Activated CD8-positive, alpha-beta T cell treated with anti-CD3 and anti-CD28 coated beads, Interleukin-2, amount 10 ng/mL, durations not matched to agents 7 days and 5 days (primary cell): ENCODE results near the gene NXNL1. TPM values are rescaled to one million over a fixed set of nuclear protein-coding genes. Genes with fewer than 3 reads are reported as not detected.

Source experiments
- ATAC-seq: fragments of 150-1000 bp; cut with Tn5 transposase; one replicate; pipeline ENCODE4 v1.10.0; 2021; ENCODE audit warnings: moderate library complexity
- CTCF ChIA-PET: fragments of 350-600 bp; sonication (Branson Sonifier 250); formaldehyde crosslinking; loops from one replicate; lab custom pipeline; 2021; ENCODE audit warnings: antibody characterized with exemption; lab: Charles Lee
- POLR2A ChIA-PET: fragments of 350-600 bp; sonication (Branson Sonifier 250); formaldehyde crosslinking; loops from one replicate; lab custom pipeline; 2021; ENCODE audit warnings: antibody characterized with exemption; lab: Charles Lee
- DNase-seq: peaks from one replicate; pipeline ENCODE4 v3.0.0-alpha.2; 2020
- H3K27ac Mint-ChIP-seq: one replicate; pipeline ENCODE4 v1.8.0; 2021; ENCODE audit warnings: mild to moderate bottlenecking, mixed read lengths
- H3K27me3 Mint-ChIP-seq: one replicate; pipeline ENCODE4 v1.8.0; 2021; ENCODE audit warnings: low read depth, mixed read lengths
- H3K36me3 Mint-ChIP-seq: one replicate; pipeline ENCODE4 v1.8.0; 2021; ENCODE audit warnings: low read depth, mixed read lengths
- H3K4me1 Mint-ChIP-seq: one replicate; pipeline ENCODE4 v1.8.0; 2021; ENCODE audit warnings: low read depth, mixed read lengths
- H3K4me3 Mint-ChIP-seq: one replicate; pipeline ENCODE4 v1.8.0; 2021; ENCODE audit warnings: mild to moderate bottlenecking, mixed read lengths
- H3K9me3 Mint-ChIP-seq: one replicate; pipeline ENCODE4 v1.8.0; 2022; ENCODE audit warnings: mixed read lengths; ENCODE audit not compliant: insufficient read depth
- total RNA-seq, 2 experiments: library from RNA; stranded (reverse); gene quantifications; one replicate each; pipeline ENCODE4 v1.2.3, GENCODE V29; 2021

Gene NXNL1
- total RNA-seq, 2 experiments from 2014 or later = not detected

DNA sequence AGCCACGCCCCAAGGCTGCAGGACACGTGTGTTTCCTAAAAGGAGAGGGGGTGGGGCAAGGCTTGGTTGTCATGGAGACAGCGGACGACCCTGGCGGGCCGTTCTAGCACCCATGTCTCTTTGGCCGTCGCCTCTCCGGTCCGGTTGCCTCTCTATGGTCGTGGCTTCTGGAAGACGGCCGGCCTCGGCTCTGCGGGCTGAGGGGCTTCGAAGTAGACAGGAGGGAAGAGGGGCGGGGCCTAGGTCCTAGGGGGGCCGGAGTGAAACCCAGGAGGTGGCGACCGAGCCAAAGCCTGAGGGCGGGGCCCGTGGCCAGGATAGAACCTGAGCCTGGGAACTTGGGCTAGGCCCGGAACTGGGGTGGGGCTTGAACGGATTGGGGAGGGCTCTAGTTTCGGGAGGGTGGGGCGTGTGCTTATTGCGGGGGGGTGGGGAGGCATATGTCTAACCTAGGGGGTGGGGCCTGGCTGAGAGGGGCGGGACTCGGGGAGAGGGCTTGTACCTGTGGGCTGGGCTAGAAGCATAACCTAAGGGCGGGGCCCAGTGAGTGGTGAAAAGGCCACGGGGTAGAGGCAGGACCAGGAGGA lies 8.8 kb upstream of the NXNL1 start:
- Mint-ChIP-seq H3K9me3 (no peaks in the 10 kb centered on the region), H3K36me3 (no peaks in the 10 kb centered on the region), H3K4me1 (peaks cover 47% of the 10 kb centered on the region), H3K4me3 (peak overlapping the region; percentile 85), H3K27ac (peak overlapping the region; percentile 90), H3K27me3 (peaks cover 5% of the 10 kb centered on the region)
- DNase-seq (peak; percentile 97), ATAC-seq (peak; percentile 82)
- CTCF ChIA-PET = interaction anchor here (1.1 to 5.2 kb wide), 3 partner anchors 26 to 29 kb away, joined by 3 to 49 read pairs (median 7); no protein-coding TSS in a partner anchor
- POLR2A ChIA-PET = interaction anchor here (1.2 kb wide), 1 partner anchor 64 kb away, joined by 6 read pairs; the partner anchor contains the start of gene BST2

DNA sequence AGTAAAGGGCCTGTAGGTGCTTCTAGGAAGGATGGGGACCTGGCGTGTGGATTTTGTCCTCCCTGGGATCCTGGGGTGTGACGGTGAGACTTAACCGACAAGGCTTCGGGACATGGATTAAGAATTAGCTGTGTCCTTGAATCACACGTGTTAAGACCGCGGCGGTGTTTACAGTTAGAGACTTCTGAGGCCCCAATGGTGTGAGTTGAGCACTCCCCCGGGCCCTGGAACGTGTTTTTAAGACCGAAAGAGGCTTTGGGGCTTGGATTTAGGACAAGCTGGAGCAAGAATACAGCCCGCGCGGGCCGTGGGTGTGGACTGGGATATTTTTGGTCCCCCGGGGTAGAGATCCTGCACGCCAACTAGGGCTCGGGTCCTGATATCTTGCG lies 8.4 kb upstream of the NXNL1 start:
- no peak for DNase-seq
- Mint-ChIP-seq H3K9me3 (no peaks in the 10 kb centered on the region), H3K27me3 (peaks cover 5% of the 10 kb centered on the region), H3K4me3 (peak overlapping the region; percentile 85), H3K4me1 (peaks cover 47% of the 10 kb centered on the region), H3K36me3 (no peaks in the 10 kb centered on the region), H3K27ac (no peak overlapping the region)
- CTCF ChIA-PET = interaction anchor here (1.1 to 2.0 kb wide), 2 partner anchors 26 to 28 kb away, joined by 3 to 7 read pairs; no protein-coding TSS in a partner anchor
- ATAC-seq = no peak
- POLR2A ChIA-PET = interaction anchor here (1.2 kb wide), 1 partner anchor 63 kb away, joined by 6 read pairs; the partner anchor contains the start of gene BST2

DNA sequence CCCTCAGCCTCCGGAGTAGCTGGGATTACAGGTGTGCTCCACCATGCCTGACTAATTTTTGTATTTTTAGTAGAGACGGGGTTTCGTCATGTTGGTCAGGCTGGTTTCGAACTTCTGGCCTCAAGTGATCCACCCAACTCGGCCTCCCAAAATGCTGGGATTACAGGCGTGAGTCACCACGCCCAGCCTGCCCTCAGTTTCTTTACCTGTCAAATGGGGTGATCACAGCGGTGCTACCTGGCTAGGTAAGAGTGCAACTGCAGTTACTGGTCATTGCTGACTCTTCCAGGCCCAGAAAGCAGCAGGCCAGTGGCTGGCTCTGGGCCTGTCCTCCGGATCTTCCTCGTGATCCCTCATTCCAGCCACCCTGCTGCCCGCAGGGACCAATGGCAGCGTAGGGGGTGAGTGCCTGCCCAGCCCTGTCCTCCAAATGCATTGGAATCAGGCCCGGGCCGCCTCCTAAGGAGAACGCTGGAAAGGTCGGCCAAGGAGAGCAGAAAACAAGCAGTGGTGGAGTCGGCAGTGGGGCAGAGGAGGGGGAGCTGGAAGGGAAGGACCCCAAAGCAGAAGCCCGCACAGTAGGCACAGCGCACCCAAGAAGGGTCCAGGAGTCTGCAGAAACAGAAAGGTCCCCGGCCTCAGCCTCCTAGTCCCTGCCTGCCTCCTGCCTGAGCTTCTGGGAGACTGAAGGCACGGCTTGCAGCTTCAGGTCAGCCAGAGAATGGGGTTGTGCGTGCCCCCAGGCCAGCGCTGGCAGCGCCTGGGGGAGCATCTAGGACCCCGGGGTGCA lies 7.8 kb upstream of the NXNL1 start:
- Mint-ChIP-seq H3K4me3 (peak overlapping the region; percentile 85), H3K9me3 (no peaks in the 10 kb centered on the region), H3K27me3 (peaks cover 5% of the 10 kb centered on the region), H3K4me1 (peaks cover 42% of the 10 kb centered on the region), H3K27ac (no peak overlapping the region), H3K36me3 (no peaks in the 10 kb centered on the region)
- POLR2A ChIA-PET = interaction anchor here (1.2 kb wide), 1 partner anchor 62 kb away, joined by 6 read pairs; the partner anchor contains the start of gene BST2
- no peak for DNase-seq
- CTCF ChIA-PET = interaction anchor here (1.1 to 2.0 kb wide), 2 partner anchors 27 to 28 kb away, joined by 3 to 7 read pairs; no protein-coding TSS in a partner anchor
- no peak for ATAC-seq

DNA sequence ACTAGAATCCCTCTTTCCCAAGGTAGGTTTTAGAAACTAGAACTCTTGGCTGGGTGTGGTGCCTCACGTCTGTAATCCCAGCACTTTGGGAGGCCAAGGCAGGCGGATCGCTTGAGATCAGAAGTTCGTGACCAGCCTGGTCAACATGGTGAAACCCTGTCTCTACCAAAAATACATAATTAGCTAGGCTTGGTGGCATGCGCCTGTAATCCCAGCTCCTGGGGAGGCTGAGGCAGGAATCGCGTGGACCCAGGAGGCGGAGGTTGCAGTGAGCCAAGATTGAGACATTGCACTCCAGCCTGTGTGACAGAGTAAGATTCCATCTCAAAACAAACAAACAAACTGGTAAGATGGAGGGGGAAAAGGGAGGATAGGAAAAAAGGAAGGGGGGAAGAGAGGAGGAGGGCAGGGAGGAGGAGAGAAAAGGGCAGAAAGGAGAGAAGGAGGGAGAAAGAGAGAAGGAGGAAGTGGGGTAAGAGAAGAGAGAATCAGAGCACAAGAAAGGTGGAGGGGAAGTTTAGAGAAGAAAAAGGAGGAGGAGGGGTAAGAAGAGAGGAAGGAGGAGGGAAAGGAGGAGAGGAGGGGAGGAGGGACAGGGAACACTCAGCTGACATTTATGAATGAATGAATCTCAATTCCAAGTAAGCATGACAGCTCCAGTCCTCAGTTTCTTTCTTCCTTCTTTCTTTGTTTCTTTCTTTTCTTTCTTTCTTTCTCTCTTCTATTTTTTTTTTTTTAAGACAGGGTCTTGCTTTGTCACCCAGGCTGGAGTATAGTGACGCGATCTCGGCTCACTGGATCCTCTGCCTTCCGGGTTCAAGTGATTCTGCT lies 7.0 kb upstream of the NXNL1 start:
- POLR2A ChIA-PET = no interaction called here
- H3K4me1 Mint-ChIP-seq = peaks cover 34% of the 10 kb centered on the region
- H3K36me3 Mint-ChIP-seq = no peaks in the 10 kb centered on the region
- H3K27ac Mint-ChIP-seq = no peak overlapping the region
- DNase-seq (no peak), ATAC-seq (no peak)
- H3K9me3 Mint-ChIP-seq = no peaks in the 10 kb centered on the region
- H3K4me3 Mint-ChIP-seq = no peak overlapping the region
- CTCF ChIA-PET = interaction anchor here (1.4 to 2.0 kb wide), 2 partner anchors 27 to 78 kb away, joined by 7 to 8 read pairs; no protein-coding TSS in a partner anchor
- peaks cover 5% of the 10 kb centered on the region for H3K27me3 Mint-ChIP-seq

DNA sequence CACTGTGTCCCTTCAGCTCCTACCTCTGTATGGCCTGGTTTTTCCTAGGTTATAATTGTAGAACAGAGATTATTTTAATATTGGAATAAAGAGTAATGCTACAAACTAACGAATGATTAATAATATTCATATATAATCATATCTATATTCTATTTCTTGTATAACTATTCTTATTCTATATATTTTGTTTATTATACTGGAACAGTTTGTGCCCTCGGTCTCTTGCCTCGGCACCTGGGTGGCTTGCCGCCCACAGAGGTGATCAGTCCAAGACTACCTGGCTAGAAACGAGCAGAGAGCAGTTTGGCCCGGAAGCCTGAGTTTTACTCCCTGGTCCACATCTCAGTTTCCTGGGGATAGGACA lies 5.7 kb upstream of the NXNL1 start:
- H3K36me3 Mint-ChIP-seq = no peaks in the 10 kb centered on the region
- H3K27ac Mint-ChIP-seq = no peak overlapping the region
- no peak for DNase-seq
- peaks cover 26% of the 10 kb centered on the region for H3K4me1 Mint-ChIP-seq
- H3K9me3 Mint-ChIP-seq = no peaks in the 10 kb centered on the region
- POLR2A ChIA-PET = no interaction called here
- peaks cover 5% of the 10 kb centered on the region for H3K27me3 Mint-ChIP-seq
- no peak for ATAC-seq
- H3K4me3 Mint-ChIP-seq = no peak overlapping the region
- CTCF ChIA-PET = interaction anchor here (0.9 to 2.7 kb wide), 14 partner anchors 11 to 176 kb away, joined by 3 to 29 read pairs (median 4); partner anchors contain the start of genes CCDC194 and MVB12A

DNA sequence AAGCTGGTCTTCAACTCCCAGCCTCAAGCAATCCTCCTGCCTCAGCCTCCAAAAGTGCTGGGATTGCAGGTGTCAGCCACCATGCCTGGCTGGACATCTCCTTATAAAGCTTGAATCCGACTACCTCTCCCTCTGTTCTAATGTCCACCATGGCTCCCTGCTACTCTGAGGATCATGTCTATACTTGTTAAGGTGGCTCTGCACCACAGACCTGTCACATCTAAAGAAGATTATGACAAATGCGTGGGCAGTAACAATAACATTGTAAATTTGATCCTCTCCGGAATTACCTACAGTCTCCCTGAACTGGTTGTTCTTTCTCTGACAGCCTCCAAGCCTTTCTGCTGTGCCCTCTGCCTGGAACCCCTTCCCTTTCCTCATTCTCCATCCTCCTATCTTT lies 1.8 kb downstream of the NXNL1 start:
- Mint-ChIP-seq H3K27ac (no peak overlapping the region), H3K27me3 (peaks cover 26% of the 10 kb centered on the region), H3K9me3 (no peaks in the 10 kb centered on the region), H3K4me1 (no peaks in the 10 kb centered on the region), H3K4me3 (no peak overlapping the region), H3K36me3 (no peaks in the 10 kb centered on the region)
- POLR2A ChIA-PET = no interaction called here
- DNase-seq = no peak
- ATAC-seq = no peak
- CTCF ChIA-PET = interaction anchor here (1.4 kb wide), 1 partner anchor 37 kb away, joined by 6 read pairs; no protein-coding TSS in a partner anchor

DNA sequence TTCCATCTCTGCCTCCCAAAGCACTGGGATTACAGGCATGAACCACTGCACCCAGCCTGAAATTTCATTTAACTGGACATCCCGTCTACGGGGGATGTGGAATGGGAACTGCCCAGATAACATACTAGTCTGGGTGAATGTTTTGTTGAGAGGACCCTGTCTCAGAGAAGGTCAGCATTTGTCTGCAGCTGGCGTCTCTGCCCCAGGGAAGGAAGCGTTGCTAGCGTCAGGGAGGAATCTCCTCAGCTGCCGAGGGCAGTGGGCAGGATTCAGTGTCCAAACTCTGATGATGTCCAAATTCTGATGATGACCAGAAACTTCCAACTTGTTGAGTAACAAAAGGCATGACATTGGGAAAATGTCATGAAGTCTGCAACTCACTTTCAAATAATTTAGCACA lies 3.1 kb downstream of the NXNL1 start:
- no peak for ATAC-seq
- POLR2A ChIA-PET = interaction anchor here (0.6 kb wide), 1 partner anchor 127 kb away, joined by 4 read pairs; no protein-coding TSS in a partner anchor
- no peak overlapping the region for H3K4me3 Mint-ChIP-seq

DNA sequence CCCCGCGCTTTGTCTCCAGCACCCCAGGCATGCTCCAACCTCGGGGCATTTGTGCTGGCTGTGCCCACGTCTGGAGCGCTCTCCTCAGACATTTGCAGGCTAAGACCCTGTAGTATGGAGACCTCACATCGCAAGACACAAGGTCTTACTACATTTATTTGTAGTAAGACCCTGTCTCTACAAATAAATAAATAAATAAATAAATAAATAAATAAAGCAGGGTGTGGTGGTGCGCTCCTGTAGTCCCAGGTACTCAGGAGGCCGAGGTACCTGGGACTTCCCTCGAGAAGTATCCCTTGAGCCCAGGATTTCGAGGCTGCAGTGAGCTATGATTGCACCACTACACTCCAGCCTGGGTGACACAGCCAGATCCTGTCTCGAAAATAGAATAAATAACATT lies 4.6 kb downstream of the NXNL1 start:
- no peaks in the 10 kb centered on the region for H3K4me1 Mint-ChIP-seq
- H3K27ac Mint-ChIP-seq = no peak overlapping the region
- no peaks in the 10 kb centered on the region for H3K9me3 Mint-ChIP-seq
- ChIA-PET CTCF (interaction anchor here (1.2 kb wide), 1 partner anchor 10 kb away, joined by 3 read pairs; no protein-coding TSS in a partner anchor), POLR2A (no interaction called here)
- no peak overlapping the region for H3K4me3 Mint-ChIP-seq
- ATAC-seq = no peak
- H3K36me3 Mint-ChIP-seq = no peaks in the 10 kb centered on the region
- DNase-seq = no peak
- peaks cover 35% of the 10 kb centered on the region for H3K27me3 Mint-ChIP-seq

More for the DNA sequence above, 3.1 kb downstream of the NXNL1 start:
- H3K4me1 Mint-ChIP-seq = no peaks in the 10 kb centered on the region
- H3K36me3 Mint-ChIP-seq = no peaks in the 10 kb centered on the region
- H3K9me3 Mint-ChIP-seq = no peaks in the 10 kb centered on the region
- no peak overlapping the region for H3K27ac Mint-ChIP-seq
- peaks cover 28% of the 10 kb centered on the region for H3K27me3 Mint-ChIP-seq
- no peak for DNase-seq
- CTCF ChIA-PET = interaction anchor here (0.6 to 1.4 kb wide), 2 partner anchors 15 to 39 kb away, joined by 3 to 6 read pairs; no protein-coding TSS in a partner anchor

DNA sequence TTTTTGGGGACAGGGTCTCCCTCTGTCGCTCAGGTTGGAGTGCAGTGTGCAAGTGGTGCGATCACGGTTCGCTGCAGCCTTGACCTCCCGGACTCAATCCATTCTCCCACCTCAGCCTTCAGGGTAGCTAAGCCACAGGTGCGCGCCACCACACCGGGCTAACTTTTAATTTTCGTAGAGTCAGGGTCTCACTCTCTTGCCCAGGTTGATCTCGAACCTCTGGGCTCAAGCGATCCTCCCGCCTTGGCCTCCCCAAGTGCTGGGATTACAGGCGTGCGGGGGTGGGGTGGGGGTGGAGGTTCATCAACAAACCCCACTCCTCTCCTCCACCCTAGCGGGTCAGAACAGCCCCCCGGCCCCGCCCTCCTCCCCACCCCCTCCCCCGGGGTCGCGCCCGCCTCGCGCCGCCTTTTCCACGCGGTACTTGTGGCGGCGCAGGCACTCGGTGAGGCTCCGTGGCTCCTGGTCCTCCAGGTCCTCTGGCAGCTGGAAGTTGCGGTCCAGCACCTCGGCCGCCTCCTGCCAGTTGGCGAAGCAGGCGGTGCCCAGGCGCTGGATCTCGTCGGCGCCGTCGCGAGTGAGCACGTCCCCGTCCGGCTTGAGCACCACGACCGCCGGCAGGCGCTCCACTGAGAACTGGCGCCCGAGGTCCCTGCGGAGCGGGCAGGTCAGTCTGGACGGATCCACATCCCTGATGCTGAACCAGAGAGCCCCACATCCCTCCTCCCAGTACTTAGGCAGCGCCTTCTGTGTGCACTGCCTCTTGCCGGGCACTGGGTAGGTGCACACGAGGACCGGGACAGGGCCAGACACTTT lies 5.2 kb downstream of the NXNL1 start:
- DNase-seq = no peak
- ATAC-seq = no peak
- Mint-ChIP-seq H3K4me3 (no peak overlapping the region), H3K9me3 (no peaks in the 10 kb centered on the region), H3K27me3 (peaks cover 35% of the 10 kb centered on the region), H3K27ac (no peak overlapping the region), H3K36me3 (no peaks in the 10 kb centered on the region), H3K4me1 (peaks cover 5% of the 10 kb centered on the region)
- POLR2A ChIA-PET = no interaction called here
- CTCF ChIA-PET = interaction anchor here (0.6 to 1.5 kb wide), 3 partner anchors 11 to 521 kb away, joined by 3 to 4 read pairs (median 3); no protein-coding TSS in a partner anchor

DNA sequence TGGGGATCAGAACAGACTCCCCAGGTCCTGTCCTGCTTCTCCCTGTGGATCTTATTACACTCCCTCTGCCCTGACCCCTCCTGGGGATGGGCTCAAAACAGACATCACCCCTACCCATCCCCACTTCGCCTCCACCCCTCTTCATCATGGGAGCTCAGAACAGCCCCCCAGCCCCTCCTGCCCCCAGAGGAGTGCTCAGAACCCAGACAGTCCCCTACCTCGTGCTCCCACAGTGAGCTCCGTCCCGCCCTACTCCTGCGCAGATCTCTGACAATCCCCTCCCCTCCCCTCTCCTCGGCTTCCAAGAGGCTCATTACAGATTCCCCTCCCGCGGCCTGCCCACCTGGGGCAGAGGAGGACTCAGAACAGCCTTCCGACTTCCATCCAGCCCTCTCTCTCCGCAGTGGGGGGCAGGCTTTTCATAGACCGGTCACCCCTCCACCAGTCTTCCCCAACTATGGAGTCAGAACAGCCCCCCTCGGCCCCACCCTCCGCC lies 6.1 kb downstream of the NXNL1 start:
- no peak overlapping the region for H3K4me3 Mint-ChIP-seq

More for the DNA sequence above, 6.1 kb downstream of the NXNL1 start:
- Mint-ChIP-seq H3K36me3 (no peaks in the 10 kb centered on the region), H3K27me3 (peaks cover 40% of the 10 kb centered on the region), H3K9me3 (no peaks in the 10 kb centered on the region), H3K4me1 (peaks cover 13% of the 10 kb centered on the region), H3K27ac (no peak overlapping the region)
- DNase-seq (no peak), ATAC-seq (no peak)
- ChIA-PET POLR2A (no interaction called here), CTCF (interaction anchor here (1.5 kb wide), 1 partner anchor 119 kb away, joined by 4 read pairs; no protein-coding TSS in a partner anchor)
